Fibroblast of skin of back (primary cell): ENCODE measurements around the gene C2CD3.
"Not testable (repeated sequence)": the region's sequence is repeated elsewhere in the genome, so short reads cannot be mapped to it uniquely, and the experiment has no call there.

Source experiments
- DNase-seq: peaks from one replicate; pipeline ENCODE4 v3.0.0-alpha.2; 2013

Gene C2CD3

DNA sequence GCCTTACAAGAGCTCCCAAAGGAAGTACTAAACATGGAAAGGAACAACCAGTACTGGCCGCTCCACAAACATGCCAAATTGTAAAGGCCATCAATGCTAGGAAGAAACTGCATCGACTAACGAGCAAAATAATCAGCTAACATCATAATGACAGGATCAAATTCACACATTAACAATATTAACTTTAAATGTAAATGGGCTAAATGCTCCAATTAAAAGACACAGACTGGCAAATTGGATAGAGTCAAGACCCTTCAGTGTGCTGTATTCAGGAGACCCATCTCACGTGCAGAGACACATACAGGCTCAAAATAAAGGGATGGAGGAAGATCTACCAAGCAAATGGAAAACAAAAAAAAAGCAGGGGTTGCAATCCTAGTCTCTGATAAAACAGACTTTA is 109.2 kb downstream of the C2CD3 start:
- not testable (repeated sequence) for DNase-seq

DNA sequence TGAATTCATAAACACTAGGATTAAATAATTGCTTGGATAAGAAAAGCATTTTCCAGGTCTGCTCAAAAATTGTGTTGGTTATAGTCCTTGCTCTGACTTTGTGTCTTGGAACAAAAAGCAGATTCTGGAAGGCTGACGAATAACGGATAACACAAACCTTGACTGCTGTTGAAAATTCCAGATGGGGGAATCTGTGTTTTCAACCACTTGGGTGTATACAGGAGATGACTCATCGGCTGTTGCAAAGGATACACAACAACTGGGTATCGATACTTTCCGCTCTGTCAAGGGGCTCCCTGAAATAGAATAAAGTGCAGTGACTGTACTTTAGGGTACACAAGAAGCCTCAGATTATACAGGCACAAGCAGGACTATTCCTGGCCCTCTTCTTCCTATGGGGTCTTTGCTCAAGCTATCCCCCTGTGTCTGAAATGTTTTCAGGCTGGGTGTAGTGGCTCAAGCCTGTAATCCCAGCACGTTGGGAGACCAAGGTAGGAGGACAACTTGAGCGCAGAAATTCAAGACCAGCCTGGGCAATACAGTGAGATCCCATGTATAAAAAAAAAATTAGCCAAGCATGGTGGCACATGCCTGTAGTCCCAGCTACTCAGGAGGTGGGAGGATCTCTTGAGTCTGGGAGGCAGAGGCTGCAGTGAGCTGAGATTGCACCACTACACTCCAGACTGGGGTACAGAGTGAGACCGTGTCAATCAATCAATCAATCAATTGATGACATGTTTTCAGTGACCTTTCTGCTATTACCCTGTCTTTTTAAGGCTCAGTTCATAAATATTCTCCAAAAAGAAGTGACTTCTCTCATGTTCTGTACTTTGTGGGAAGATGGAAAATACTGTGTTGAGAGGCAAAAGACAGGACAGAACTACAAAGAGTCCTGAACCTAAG is 113.3 kb downstream of the C2CD3 start:
- peak; percentile 44 for DNase-seq

DNA sequence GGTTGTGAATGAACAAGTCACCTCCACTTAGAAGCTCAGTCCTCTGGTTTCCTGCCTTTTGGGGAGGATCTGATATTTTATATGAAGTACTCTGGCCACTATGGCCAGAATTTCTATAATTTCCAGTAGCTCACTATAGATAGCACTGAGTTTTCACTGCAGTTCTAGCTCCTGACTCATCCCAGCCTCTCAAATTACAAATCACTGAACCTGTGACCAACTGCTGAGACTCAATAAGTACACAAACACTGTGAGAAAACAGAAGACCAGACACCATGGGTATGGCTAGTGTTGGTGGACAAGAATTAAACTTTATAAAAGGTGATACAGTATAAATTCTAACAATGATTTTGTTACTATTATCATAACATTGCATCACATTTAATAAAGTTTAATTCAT is 114.9 kb downstream of the C2CD3 start:
- DNase-seq: peak; percentile 73

DNA sequence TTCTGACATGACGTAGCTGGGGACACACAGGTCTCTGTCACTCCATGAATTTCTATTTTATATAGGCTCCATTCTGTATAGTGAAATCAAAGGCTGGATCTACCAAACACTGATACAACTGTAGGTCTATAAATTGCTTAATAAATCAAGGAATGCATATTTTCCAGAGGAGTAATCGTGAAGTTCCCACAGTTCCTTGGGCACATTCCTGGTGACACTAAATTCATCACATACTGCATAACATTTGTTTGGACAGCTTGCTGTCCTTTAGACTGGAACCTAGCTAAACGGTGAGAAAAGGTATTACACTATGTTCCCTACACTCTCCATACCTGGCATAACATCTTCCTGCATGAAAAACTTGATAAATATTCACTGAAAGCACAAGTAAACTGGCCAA is 120.3 kb downstream of the C2CD3 start:
- peak; percentile 85 for DNase-seq

DNA sequence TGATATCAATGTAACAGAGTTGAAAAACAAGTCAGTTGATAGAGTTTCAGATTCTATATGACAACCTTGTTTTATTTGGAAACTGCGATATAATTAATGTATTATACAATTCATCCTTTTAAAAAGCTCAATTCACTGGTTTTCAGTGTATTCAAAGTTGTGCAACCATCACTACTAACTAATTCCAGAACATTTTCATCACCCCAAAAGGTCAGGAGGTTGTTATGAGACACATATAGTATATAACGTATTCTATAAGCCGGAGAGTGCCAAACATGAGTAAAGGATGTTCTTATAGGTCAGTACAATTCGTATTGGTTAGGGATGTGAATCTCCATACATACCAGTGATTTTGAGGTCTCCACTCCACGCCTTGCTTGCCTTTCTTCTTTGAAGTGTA is 121.8 kb downstream of the C2CD3 start:
- no peak for DNase-seq

DNA sequence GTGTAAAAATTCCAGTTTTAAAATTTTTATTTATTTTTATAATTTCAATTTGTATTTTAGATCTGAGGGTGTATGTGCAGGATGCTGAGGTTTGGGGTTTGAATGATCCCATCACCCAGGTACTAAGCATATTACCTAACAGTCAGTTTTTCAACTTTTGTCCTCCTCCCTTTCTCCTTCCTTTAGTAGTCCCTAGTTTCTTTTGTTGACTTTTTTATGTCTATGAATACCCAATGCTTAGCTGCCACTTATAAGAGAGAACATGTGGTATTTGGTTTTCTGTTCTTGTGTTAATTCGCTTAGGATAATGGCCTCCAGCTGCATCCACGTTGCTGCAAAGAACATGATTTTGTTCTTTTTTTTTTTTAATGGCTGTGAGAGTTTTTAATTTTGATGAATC is 126.3 kb downstream of the C2CD3 start:
- DNase-seq: no peak

DNA sequence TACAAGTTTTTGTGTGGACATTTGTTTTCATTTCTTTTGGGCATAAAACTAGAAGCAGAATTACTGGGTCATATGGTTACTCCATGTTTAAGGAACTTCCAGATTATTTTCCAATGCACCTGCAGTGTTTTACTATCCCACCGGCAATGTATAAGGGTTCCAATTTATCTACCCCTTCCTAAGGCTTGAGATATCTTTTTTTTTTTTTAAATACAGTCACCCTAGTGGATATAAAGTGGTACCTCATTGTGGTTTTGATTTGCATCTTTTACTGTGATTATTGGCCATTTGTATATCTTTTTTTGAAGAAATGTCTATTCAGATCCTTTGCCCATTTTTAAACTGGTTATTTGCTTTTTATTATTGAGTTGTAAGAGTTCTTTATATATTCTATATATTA is 127.4 kb downstream of the C2CD3 start:
- DNase-seq: no peak

DNA sequence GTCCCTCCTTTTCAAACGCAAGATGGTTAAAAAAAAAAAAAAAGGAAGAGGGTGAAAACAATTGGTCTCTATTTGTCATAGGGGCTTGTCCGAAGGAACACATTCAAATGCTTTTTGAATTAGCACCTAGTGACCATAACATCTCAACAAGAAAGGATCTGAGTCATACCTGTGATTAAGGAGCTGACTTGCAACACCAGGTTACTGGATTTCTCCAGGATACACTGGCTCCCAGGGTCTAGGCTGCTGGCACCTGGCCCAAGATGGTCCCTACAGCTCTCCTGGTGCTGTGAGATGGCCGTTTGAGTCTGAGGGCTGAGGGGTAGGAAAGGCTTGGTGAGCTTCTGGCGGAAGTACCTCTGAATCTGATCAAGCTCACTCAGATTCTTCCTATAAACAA is 133.5 kb downstream of the C2CD3 start:
- no peak for DNase-seq

DNA sequence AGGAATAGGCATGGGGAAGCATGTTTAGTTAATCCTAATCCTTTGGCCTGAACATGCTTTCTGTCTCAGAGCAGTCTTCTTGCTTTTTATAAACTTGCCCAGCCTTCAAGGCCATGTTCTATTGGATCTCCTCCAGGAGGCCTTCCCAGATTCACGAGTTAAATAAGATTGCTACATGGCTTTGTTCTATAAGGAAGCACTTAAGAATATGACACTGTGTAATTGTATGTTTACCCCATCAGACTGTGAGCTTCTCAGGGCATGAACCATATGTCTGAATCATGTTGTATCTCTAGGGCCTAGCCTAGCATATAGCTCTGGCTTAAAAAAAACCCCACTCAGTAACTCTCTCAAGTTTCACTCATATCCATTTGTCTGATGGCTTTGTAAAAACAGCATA is 135.5 kb downstream of the C2CD3 start:
- peak; percentile 27 for DNase-seq

DNA sequence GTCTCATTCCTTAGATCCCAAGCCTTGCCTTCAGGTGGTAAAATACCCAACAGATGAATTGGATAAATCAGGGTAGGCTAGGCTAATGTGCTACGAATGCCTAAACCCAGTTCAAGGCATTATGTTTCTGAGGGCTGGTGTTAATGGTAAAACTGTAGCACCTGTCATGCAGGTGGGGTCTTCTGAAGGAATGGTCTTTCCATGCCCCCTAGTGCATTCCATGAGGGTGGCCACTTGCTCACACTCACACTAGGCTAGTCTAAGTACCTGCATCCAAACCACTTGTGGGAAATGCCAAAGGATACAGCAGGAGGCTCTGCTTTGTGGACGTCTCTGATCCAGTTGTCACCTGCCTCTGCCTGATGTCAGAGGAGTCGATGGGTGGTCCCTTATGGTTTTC is 137.8 kb downstream of the C2CD3 start:
- no peak for DNase-seq

DNA sequence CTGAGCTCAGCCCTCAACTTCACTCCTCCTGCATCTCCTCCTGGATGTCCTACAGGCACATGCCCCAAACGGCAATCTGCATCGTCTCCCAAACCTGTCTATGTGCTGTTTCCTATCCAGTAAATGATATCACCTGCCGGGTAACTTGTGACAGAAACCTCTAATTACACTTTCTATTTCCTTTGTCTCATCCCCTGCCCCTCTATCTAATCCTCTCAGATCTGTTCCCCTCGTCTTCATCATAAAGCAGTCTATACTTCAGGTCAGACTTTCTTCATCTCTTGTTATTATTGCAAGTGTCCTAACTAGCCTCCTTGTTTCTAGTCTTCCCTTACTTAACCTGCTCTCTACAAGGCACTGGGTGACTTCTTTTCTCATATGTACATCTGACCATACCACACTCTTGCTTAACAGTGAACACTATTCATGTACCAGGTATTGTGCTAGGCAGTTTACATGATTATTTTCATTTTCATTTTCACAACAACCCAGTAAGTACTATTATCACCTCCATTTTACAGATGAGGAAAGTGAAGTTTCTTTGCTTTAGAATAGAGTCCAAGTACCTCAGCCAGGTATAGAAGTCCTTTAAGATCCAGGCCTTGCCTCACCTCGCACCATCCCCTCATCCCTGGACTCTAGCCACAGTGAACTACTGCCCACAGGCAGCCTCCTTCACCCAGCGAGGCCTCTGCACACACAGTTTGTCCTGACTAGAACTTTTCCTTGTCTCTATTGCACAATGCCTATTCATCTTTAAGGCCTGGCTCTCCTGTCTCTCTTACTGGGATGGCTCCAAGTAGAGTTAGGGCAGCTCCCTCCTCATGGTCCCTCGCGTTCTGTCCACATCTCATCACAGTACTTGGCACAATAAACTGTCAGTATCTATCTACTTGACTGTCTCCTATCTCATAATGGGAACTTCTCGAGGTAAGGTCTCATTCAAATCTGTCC is 139.8 kb downstream of the C2CD3 start:
- DNase-seq: no peak

DNA sequence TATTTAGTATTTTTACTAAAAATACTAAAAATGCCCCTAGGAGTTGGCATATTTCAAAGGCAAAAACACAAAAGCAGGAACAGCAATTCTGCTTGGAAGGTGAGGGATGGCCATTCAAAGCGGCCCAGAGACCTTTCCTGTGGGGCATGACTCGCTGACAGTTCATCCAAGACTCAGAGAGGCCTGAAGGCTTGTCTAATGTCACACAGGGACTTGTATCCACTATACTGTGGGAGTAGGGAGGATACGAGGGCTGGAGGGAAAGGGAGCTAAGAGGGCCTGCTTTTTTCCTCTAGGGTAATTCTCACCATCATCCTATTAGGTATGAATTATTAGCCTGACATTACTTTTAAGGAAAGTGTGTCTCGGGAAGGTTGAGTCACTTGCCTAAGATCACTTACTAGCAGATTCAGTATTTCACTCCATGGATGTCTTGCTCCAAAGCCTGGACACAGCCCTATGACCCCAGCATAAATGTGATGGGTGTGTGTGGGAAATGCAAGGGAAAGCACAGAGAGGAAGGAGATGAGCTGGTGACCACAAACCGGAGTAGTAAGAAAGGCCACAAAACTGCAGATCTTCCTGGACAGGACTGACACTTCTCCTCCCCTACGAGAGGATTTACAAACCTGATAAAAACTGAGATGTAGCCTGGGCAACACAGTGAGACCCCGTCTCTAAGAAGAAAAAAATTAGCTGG is 145.2 kb downstream of the C2CD3 start:
- DNase-seq: peak; percentile 52

DNA sequence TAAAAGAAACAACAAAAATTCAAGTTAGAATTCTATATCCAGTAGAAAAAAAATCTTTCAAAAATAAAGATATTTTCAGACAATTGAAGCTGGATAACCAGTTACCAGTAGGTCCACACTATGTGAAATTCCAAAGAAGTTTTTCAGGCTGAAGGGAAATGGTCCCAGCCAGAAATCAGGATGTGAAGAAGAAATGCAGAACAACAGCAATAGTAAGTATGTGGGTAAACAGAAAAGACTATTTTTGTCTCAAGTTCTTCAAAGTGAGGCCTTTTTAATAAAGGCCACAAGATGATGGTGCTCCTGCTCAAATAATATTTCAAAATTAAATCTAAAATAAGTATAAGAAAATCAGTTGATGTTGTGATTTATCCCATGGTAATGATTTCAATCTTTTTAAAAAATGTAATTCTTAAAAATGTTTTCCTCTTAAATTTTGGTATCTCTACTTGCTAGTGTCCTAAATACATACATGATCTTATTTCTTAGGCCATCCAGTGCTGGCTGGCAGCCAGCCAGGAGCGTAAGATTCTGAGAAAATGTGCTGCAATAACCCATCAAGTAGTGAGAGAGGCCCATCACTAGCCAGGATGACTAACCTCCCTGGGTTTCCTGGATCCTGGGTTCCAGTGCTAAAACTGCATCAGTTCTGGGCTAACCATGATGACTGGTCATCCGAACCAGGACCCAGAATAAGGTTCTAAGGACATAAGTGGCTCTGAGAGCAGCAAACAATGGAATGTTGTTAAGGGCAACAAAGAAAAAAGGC is 146.4 kb downstream of the C2CD3 start:
- DNase-seq: peak; percentile 72

DNA sequence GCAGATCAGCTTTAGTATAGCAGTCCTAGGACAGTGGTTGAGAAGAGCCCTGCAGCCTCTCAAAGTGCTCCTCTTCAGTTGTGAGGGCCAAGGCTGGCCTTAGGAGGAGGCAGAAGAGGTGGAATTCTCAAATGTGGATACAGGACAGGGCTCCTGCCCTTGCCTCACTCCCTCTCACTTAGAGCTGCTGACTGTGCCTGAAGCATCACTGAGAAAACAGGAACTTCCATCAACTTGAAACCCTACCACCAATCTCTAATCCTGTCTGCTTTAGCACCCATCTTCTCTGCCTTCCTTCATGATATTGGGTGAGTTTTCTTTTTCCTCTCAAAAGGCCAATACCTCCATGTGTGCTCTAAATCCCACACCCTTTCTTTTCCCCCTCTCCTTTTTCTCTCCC is 147.5 kb downstream of the C2CD3 start:
- no peak for DNase-seq

DNA sequence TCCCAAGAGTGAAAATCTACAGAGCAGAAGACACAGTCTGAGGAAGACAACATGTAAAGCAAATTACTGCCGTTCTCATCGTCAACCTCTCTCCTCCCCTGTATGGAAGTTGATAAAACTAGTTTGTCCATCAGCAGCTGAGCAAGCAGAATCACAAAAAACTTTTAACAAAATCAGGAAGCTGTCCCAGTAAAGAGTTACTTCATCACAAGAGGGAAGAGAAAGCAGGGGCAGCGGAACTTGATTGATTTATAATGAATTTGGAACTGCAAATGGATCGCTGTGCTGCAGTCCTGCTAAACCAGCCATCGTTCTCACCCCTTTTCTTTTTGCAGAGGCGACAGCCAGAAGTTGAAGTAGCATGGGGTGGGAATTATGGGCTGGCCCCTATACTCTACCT is 148.3 kb downstream of the C2CD3 start:
- DNase-seq: no peak

DNA sequence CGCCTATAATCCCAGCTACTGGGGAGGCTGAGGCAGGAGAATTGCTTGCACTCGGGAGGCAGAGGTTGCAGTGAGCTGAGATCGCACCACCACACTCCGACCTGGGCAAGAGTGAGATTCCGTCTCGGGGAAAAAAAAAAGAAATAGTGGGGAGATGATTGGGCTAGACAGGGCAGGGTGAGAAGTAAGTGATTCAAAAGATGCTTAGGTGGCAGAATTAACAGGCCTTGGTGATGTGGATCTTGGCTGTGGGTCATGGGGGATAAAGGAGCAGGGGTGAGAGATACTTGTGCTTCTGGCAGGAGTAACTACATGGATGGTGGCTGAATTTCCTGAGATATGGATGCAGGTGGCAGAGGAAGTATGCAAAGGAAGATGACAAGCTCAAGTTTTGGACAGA is 148.8 kb downstream of the C2CD3 start:
- DNase-seq: no peak

DNA sequence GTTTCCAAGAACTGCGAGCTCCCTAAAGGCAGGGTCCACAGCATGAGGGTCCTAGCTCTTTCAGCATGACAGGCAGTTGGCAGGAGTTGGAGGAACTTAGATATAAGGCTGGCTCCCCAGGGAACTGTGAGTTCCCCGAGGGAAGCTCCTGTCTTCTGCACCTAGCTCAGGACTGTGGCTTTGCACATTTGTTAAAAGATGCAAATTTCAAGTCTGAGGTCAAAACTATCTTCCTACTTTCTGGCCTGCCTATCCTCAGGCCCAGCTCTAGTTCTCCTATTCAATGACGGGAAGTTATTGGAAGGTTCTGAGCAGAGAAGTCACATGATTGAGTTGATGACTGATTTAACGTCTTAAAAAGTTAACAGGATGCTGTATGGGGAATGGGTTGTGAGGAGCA is 150.3 kb downstream of the C2CD3 start:
- no peak for DNase-seq

DNA sequence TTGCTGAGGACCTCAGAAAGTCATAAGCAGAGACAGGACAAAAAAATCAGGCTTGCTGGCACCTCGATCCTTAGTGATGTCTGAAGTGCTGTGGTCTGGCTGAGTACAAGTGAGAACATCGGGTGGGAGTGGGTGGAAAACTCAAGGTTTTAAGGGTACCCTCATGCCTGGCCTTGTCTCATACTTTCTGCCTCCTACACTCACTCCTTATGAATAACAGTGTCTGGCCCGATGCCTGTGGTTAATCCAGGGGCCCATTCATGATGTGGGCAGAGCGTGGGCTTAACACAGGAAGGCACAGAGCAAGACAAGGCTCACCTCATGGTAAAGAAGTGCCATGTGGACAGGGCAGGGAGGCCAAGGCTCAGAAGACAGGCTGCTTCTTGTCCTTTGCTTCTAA is 150.9 kb downstream of the C2CD3 start:
- no peak for DNase-seq

DNA sequence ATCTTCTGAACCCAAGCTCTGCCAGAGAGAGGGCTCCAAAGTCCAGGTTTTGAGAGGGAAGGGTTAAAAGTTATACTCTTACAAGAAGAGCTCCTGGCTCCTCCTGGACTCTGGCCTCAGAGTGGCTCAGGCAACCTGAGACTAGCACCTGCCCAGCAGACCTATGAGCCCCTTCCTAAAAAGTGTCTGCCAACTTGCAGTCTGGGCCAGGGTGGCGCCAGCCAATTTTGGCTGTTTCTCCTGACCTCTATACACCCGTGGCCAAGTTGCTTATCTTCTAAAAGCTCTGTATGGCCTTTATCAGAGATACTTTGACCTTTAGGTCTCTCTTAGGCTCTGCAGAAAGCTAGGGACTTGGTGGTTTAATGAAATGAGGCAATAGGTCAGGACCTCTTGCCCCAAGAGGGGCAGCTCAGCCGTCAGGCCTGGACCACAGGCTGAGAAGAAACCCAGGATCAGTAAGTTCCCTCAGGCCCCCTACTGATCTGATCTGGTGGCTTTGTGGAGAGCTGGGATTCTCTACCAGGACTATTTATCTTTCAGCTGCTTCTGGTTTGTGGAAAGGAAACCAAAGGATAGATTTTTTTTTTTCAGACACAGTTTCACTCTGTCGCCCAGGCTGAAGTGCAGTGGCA is 151.6 kb downstream of the C2CD3 start:
- no peak for DNase-seq

DNA sequence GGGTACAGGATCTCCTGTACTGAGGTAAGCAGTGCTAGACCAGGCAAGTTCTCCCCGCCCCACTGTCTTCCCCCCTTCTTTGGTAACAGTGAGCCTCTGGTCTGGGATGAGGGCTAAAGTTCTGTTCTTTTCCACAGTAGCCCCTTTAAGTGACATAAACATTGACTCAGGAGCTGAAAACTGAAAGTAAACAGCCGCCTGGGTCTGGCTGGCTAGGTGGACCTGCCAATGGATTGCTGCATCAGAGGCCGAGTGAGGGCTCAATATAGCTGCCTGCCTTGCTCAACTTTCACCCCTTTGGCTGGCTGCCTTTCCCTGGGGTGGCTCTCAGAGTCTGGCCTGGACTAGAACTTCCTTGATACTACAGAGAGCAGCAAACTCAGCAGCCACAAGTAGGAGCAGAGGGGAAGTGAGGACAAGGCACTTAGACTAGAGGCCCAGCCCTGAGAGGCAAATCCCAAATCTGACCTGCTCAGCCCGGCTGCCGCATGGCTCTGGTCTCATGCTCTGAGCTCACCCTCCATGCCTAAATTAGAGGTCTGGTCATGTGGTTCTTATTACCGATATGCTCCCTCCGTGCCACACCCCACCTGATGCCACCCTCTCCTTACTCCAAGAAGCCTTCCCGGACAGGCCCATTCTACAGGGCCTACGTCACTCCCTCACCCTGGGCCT is 152.3 kb downstream of the C2CD3 start:
- no peak for DNase-seq

DNA sequence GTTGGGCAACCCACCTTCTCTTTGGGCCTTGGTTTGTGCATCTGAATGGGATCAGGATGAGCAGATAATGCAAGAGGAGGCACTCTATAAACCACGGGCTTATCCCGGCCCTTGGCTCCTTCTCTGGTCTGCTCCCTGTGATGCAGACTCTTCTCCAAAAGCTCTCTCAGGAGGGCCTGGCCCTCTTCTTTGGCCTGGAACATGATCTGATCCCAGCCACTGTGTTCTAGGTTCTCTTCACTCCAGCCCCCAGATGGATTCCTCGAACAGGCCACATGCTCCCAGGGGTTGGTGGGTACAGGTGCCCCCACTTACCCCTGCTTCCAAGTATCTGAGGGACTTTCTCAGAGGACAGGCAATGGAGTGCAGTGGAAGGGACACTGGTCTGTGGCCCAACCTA is 153.2 kb downstream of the C2CD3 start:
- no peak for DNase-seq
